ENCODE data around the gene LLCFC1.
"Not testable (repeated sequence)": the region's sequence is repeated elsewhere in the genome, so short reads cannot be mapped to it uniquely, and the experiment has no call there.

LLCFC1 gene

GRCh38 chr7:142961973-142962926 is 23.0 kb downstream of the LLCFC1 start, which contains the start of gene KEL:
KEL (minus strand) TSS chr7:142962363; CDS start chr7:142962206, 157 bp downstream.
- Histone ChIP-seq H3K4me3 (ENCODE audit: low read depth, low read length) (no peak within 1 kb of the TSS), H3K9me3 (ENCODE audit: control insufficient read depth, insufficient read depth, low read length) (no peaks in the 10 kb centered on the region), H3K27ac (ENCODE audit: low read depth, low read length) (peak within 1 kb of the TSS; percentile 1)

GRCh38 chr7:142962991-142963390 is 23.7 kb downstream of the LLCFC1 start:
- no peak overlapping the region for H3K9ac ChIP-seq (ENCODE audit: low read depth, low read length)
- peaks cover 33% of the 10 kb centered on the region for H3K4me1 ChIP-seq (ENCODE audit: control insufficient read depth, insufficient read depth, low read length)
- no peaks in the 10 kb centered on the region for H3K36me3 ChIP-seq (ENCODE audit: control insufficient read depth, insufficient read depth, low read length)
- H3K27me3 ChIP-seq (ENCODE audit: control insufficient read depth, insufficient read depth, low read length), result no peaks in the 10 kb centered on the region
- H3K4me3 ChIP-seq (ENCODE audit: low read depth, low read length), result no peak overlapping the region
- H3K27ac ChIP-seq (ENCODE audit: low read depth, low read length), result no peak overlapping the region
- H3K9me3 ChIP-seq (ENCODE audit: control insufficient read depth, insufficient read depth, low read length), result no peaks in the 10 kb centered on the region

More at GRCh38 chr7:142961973-142962926, 23.0 kb downstream of the LLCFC1 start, which contains the start of gene KEL:
- Histone ChIP-seq H3K4me1 (ENCODE audit: control insufficient read depth, insufficient read depth, low read length) (peaks cover 40% of the 10 kb centered on the region), H3K9ac (ENCODE audit: low read depth, low read length) (no peak within 1 kb of the TSS), H3K27me3 (ENCODE audit: control insufficient read depth, insufficient read depth, low read length) (no peaks in the 10 kb centered on the region), H3K36me3 (ENCODE audit: control insufficient read depth, insufficient read depth, low read length) (no peaks in the 10 kb centered on the region)

DNA sequence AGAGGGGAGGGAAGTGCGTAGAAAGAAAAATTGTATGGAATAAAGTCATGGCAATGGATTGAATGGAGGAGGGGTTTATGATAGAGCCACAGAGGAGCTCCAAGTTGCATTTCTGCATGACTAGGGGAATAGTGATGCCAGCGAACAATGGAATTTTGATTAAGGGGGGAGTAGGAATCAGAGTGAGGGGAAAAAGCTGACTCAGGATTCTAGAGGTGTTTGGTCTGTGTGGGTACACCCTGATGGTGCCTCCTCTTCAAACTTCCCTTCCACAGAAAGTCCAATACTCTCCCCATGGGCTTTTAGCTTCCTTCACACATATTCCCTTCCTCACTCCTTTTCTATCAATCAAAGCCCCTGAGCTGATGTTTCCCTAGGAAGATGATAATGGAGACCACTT is 24.7 kb downstream of the LLCFC1 start:
- H3K36me3 ChIP-seq (ENCODE audit: control insufficient read depth, insufficient read depth, low read length), result no peaks in the 10 kb centered on the region

DNA sequence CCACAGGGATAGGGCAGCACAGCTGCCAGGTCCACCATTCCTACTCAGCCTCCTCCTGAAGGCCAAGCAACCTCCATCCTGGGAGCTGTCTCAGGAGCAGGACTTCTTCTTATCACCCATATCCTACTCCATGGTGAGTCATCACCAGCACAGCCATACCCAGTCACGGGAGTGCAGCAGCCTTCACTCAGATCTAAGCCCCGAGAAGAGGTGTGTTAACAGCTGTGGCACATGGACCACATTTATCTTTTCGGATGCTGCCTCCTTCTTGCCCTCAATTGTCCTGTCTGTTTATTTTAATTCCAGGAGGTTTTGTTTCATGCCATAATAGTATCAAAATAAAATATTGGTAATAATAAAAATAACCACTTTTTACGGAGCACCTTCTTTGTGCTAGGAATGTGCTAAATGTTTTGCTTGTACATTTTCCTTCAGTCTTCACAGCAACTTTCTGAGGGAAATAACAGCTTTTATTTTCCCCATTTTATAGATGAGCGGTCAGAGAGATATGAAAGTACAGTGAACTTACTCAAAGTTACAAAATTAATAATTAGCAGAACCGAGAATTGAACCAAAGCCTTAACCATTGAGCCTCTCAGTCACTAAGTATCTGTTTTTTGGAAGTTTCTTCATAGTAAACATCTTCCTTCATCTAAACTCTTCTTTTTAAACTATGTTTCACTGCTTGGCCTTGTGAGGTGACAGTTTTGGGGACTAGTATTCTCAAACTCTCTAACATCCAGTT is 25.4 kb downstream of the LLCFC1 start:
- no peak overlapping the region for H3K9ac ChIP-seq (ENCODE audit: low read depth, low read length)
- no peak overlapping the region for H3K4me3 ChIP-seq (ENCODE audit: low read depth, low read length)
- H3K27ac ChIP-seq (ENCODE audit: low read depth, low read length), result no peak overlapping the region
- H3K4me1 ChIP-seq (ENCODE audit: control insufficient read depth, insufficient read depth, low read length), result peaks cover 19% of the 10 kb centered on the region; the same call in 1 of the 2 replicates
- no peaks in the 10 kb centered on the region for H3K27me3 ChIP-seq (ENCODE audit: control insufficient read depth, insufficient read depth, low read length)
- H3K9me3 ChIP-seq (ENCODE audit: control insufficient read depth, insufficient read depth, low read length), result no peaks in the 10 kb centered on the region
- no peaks in the 10 kb centered on the region for H3K36me3 ChIP-seq (ENCODE audit: control insufficient read depth, insufficient read depth, low read length)

More for the DNA sequence above, 24.7 kb downstream of the LLCFC1 start:
- Histone ChIP-seq H3K4me1 (ENCODE audit: control insufficient read depth, insufficient read depth, low read length) (peaks cover 22% of the 10 kb centered on the region), H3K27ac (ENCODE audit: low read depth, low read length) (no peak overlapping the region), H3K9ac (ENCODE audit: low read depth, low read length) (no peak overlapping the region), H3K9me3 (ENCODE audit: control insufficient read depth, insufficient read depth, low read length) (no peaks in the 10 kb centered on the region), H3K4me3 (ENCODE audit: low read depth, low read length) (no peak overlapping the region), H3K27me3 (ENCODE audit: control insufficient read depth, insufficient read depth, low read length) (no peaks in the 10 kb centered on the region)

DNA sequence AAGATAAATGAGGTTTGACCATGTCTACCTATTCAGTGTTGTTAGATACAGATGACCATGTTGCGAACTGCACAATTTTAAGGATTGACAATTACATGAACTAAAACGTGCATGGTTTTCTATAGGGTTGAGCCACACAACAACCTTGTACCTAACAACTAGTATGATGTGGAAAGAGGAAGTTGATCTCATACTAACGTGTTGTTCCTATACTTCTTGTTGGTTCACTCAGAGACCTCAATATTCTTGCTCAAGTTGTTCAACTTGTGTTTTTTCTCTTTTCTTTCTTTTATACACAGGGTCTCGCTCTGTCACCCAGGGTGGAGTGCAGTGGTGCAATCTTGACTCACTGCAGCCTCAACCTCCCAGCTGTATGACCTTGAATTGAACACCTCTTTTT is 28.9 kb downstream of the LLCFC1 start:
- Histone ChIP-seq H3K27me3 (ENCODE audit: control insufficient read depth, insufficient read depth, low read length) (no peaks in the 10 kb centered on the region), H3K36me3 (ENCODE audit: control insufficient read depth, insufficient read depth, low read length) (no peaks in the 10 kb centered on the region), H3K9me3 (ENCODE audit: control insufficient read depth, insufficient read depth, low read length) (no peaks in the 10 kb centered on the region), H3K9ac (ENCODE audit: low read depth, low read length) (no peak overlapping the region), H3K4me1 (ENCODE audit: control insufficient read depth, insufficient read depth, low read length) (0 out of 2 replicates have a peak, but pooled peaks cover 1% of the 10 kb centered on the region), H3K4me3 (ENCODE audit: low read depth, low read length) (no peak overlapping the region), H3K27ac (ENCODE audit: low read depth, low read length) (no peak overlapping the region)

- H3K36me3 ChIP-seq (ENCODE audit: control insufficient read depth, insufficient read depth, low read length), result no peaks in the 10 kb centered on the region
- H3K9ac ChIP-seq (ENCODE audit: low read depth, low read length), result no peak overlapping the region
- H3K9me3 ChIP-seq (ENCODE audit: control insufficient read depth, insufficient read depth, low read length), result no peaks in the 10 kb centered on the region
- H3K4me3 ChIP-seq (ENCODE audit: low read depth, low read length), result no peak overlapping the region
- no peaks in the 10 kb centered on the region for H3K4me1 ChIP-seq (ENCODE audit: control insufficient read depth, insufficient read depth, low read length)
- H3K27me3 ChIP-seq (ENCODE audit: control insufficient read depth, insufficient read depth, low read length), result no peaks in the 10 kb centered on the region
- H3K27ac ChIP-seq (ENCODE audit: low read depth, low read length), result no peak overlapping the region
Observed at GRCh38 chr7:142969183-142969582, 29.9 kb downstream of the LLCFC1 start.

- Histone ChIP-seq H3K4me3 (ENCODE audit: low read depth, low read length) (no peak overlapping the region), H3K36me3 (ENCODE audit: control insufficient read depth, insufficient read depth, low read length) (no peaks in the 10 kb centered on the region), H3K9ac (ENCODE audit: low read depth, low read length) (no peak overlapping the region), H3K4me1 (ENCODE audit: control insufficient read depth, insufficient read depth, low read length) (no peaks in the 10 kb centered on the region), H3K9me3 (ENCODE audit: control insufficient read depth, insufficient read depth, low read length) (no peaks in the 10 kb centered on the region), H3K27ac (ENCODE audit: low read depth, low read length) (no peak overlapping the region), H3K27me3 (ENCODE audit: control insufficient read depth, insufficient read depth, low read length) (no peaks in the 10 kb centered on the region)
Observed at GRCh38 chr7:142974626-142975025, 35.3 kb downstream of the LLCFC1 start.

- H3K4me3 ChIP-seq (ENCODE audit: low read depth, low read length); H3K4me1 ChIP-seq (ENCODE audit: control insufficient read depth, insufficient read depth, low read length); H3K9ac ChIP-seq (ENCODE audit: low read depth, low read length); H3K9me3 ChIP-seq (ENCODE audit: control insufficient read depth, insufficient read depth, low read length); H3K36me3 ChIP-seq (ENCODE audit: control insufficient read depth, insufficient read depth, low read length); H3K27me3 ChIP-seq (ENCODE audit: control insufficient read depth, insufficient read depth, low read length); H3K27ac ChIP-seq (ENCODE audit: low read depth, low read length): not testable (repeated sequence)
Observed at GRCh38 chr7:142978402-142978801, 39.1 kb downstream of the LLCFC1 start.

DNA sequence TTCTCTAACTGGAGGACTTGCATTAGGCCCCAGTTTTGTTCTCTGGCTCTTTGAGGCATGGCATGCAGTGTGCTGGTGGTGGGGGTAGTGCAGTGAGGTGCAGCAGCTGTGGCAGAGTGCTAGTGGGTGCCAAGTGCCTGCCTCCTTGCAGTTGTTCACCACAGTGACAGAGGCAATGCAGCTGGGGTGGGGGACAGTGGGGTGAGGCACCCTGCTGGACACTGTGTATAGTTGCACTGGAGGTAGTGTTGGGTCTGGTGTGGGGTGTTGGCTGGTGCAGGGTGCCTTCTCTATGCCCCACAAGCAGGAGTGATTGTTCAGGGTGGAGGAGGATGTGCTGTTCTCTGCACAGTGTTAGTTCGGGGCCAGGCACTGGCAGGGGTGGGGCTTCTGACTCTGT is 44.5 kb downstream of the LLCFC1 start:
- H3K27ac ChIP-seq (ENCODE audit: low read depth, low read length), result no peak overlapping the region
- no peak overlapping the region for H3K4me3 ChIP-seq (ENCODE audit: low read depth, low read length)
- H3K36me3 ChIP-seq (ENCODE audit: control insufficient read depth, insufficient read depth, low read length), result no peaks in the 10 kb centered on the region
- no peaks in the 10 kb centered on the region for H3K27me3 ChIP-seq (ENCODE audit: control insufficient read depth, insufficient read depth, low read length)
- no peaks in the 10 kb centered on the region; the same call in 1 of the 2 replicates for H3K9me3 ChIP-seq (ENCODE audit: control insufficient read depth, insufficient read depth, low read length)
- H3K9ac ChIP-seq (ENCODE audit: low read depth, low read length), result no peak overlapping the region
- no peaks in the 10 kb centered on the region for H3K4me1 ChIP-seq (ENCODE audit: control insufficient read depth, insufficient read depth, low read length)

DNA sequence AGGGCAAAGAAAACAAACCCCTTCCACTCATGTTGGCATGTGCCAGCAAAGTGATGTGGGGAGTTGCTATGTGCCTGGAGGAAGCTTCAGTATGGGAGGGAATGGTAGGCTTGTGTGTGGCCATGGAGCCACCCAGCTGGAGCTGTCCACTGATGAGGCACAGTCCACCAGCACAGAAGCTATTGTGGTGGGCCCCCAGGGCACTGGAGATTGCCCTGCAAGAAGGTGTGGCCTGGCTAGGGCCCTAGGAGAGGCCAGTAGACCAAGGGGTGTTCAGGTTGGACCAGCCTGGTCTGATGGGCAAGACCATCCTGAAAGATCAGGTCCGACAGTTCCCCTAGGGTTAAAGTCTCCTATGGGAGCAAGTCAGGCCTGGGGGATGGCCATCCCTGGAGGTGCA is 45.0 kb downstream of the LLCFC1 start:
- Histone ChIP-seq H3K27ac (ENCODE audit: low read depth, low read length) (no peak overlapping the region), H3K4me3 (ENCODE audit: low read depth, low read length) (no peak overlapping the region), H3K36me3 (ENCODE audit: control insufficient read depth, insufficient read depth, low read length) (no peaks in the 10 kb centered on the region), H3K9me3 (ENCODE audit: control insufficient read depth, insufficient read depth, low read length) (no peaks in the 10 kb centered on the region; the same call in 1 of the 2 replicates), H3K27me3 (ENCODE audit: control insufficient read depth, insufficient read depth, low read length) (no peaks in the 10 kb centered on the region), H3K4me1 (ENCODE audit: control insufficient read depth, insufficient read depth, low read length) (no peaks in the 10 kb centered on the region), H3K9ac (ENCODE audit: low read depth, low read length) (no peak overlapping the region)
